ENCODE data around the gene FOXO6. TPM values are rescaled to one million over a fixed set of nuclear protein-coding genes. Genes with fewer than 3 reads are reported as not detected.

FOXO6 gene
- total RNA-seq, 1 experiment from 2014 or later, result 6.1 TPM

DNA sequence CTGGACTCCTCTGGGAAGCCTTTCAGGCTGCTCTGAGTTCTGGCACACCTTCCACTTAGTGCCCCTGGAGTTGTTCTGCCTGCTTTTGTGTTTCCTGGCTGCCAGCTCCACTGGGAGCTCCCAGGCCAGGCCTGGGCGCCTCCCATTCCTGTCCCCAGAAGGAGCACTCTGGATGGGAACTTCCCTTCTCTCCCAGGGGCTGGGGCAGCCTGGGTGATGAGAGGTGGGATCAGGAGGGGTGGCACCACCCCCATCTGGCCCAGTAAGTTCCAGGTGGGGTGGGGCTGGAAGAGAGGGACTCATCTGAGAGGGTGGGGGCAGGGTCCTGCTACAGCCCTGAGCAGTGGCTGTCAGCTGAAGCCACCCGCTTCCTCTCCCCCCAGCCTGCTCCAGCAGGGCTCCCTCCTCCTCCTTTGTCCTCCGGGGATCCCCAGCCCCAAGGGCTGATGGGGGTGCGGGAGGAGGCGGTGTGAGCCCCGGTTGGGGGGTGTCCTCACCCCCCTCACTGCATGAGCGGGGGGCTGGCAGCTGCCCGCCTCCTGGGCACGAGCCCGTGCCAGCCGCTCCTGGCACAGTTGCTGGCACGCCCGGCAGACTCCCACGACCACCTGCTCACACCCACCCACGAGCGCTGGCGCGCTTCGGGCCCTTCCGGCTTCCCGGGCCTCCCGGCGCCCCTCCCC lies 4.7 kb downstream of the FOXO6 start:
- ChIA-PET CTCF (interaction anchor here (0.6 kb wide), 1 partner anchor 84 kb away, joined by 4 read pairs; no protein-coding TSS in a partner anchor), POLR2A (ENCODE audit: low non-redundant PET) (no interaction called here)

GRCh38 chr1:41366455-41367287 lies 5.4 kb downstream of the FOXO6 start:
- peak; percentile 62 for DNase-seq (ENCODE audit: low spot score)
- intact Hi-C loops (cut with micrococcal nuclease; ENCODE audit: unreplicated experiment), result no loop called here
- BruUV-seq (replicated peaks), result no TSS peak
- Histone ChIP-seq H3K27ac (ENCODE audit: low read depth, low read length, poor library complexity, severe bottlenecking) (peak overlapping the region; percentile 82), H3K9me3 (ENCODE audit: low read depth, low read length, poor library complexity, severe bottlenecking) (no peaks in the 10 kb centered on the region), H3K27me3 (replicated peaks; ENCODE audit: insufficient read depth, low read depth, low read length, poor library complexity) (no peaks in the 10 kb centered on the region), H3K4me1 (ENCODE audit: insufficient read depth, low read length, poor library complexity, severe bottlenecking) (peaks cover 48% of the 10 kb centered on the region), H3K4me3 (ENCODE audit: low read depth, low read length, poor library complexity, severe bottlenecking) (peak overlapping the region; percentile 59), H3K36me3 (ENCODE audit: insufficient read depth, low read length, poor library complexity, severe bottlenecking) (peaks cover 4% of the 10 kb centered on the region)
- POLR2A ChIA-PET (ENCODE audit: low non-redundant PET), result interaction anchor here (0.6 kb wide), 1 partner anchor 94 kb away, joined by 3 read pairs; no protein-coding TSS in a partner anchor
- CTCF ChIA-PET, result interaction anchor here (0.6 kb wide), 1 partner anchor 85 kb away, joined by 4 read pairs; no protein-coding TSS in a partner anchor
- TF ChIP-seq, protein P1, sequence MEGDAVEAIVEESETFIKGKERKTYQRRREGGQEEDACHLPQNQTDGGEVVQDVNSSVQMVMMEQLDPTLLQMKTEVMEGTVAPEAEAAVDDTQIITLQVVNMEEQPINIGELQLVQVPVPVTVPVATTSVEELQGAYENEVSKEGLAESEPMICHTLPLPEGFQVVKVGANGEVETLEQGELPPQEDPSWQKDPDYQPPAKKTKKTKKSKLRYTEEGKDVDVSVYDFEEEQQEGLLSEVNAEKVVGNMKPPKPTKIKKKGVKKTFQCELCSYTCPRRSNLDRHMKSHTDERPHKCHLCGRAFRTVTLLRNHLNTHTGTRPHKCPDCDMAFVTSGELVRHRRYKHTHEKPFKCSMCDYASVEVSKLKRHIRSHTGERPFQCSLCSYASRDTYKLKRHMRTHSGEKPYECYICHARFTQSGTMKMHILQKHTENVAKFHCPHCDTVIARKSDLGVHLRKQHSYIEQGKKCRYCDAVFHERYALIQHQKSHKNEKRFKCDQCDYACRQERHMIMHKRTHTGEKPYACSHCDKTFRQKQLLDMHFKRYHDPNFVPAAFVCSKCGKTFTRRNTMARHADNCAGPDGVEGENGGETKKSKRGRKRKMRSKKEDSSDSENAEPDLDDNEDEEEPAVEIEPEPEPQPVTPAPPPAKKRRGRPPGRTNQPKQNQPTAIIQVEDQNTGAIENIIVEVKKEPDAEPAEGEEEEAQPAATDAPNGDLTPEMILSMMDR (conservative IDR thresholded peaks at IDR 0.05; ENCODE audit: low read depth, low read length), result no peak

More for the DNA sequence above, 4.7 kb downstream of the FOXO6 start:
- H3K9me3 ChIP-seq (ENCODE audit: low read depth, low read length, poor library complexity, severe bottlenecking), result no peaks in the 10 kb centered on the region
- no peak for TF ChIP-seq EZH2 (IDR thresholded peaks at IDR 0.05; ENCODE audit: borderline replicate concordance, low read depth, low read length, poor library complexity, severe bottlenecking)
- TF ChIP-seq, protein P1 (conservative IDR thresholded peaks at IDR 0.05; ENCODE audit: low read depth, low read length), result no peak
- H3K4me3 ChIP-seq (ENCODE audit: low read depth, low read length, poor library complexity, severe bottlenecking), result peak overlapping the region; percentile 59
- peak; percentile 63 for DNase-seq (ENCODE audit: low spot score)
- BruUV-seq (replicated peaks), result no TSS peak
- H3K27ac ChIP-seq (ENCODE audit: low read depth, low read length, poor library complexity, severe bottlenecking), result peak overlapping the region; percentile 82
- H3K4me1 ChIP-seq (ENCODE audit: insufficient read depth, low read length, poor library complexity, severe bottlenecking), result peaks cover 44% of the 10 kb centered on the region
- intact Hi-C loops (cut with micrococcal nuclease; ENCODE audit: unreplicated experiment), result no loop called here
- no peaks in the 10 kb centered on the region for H3K27me3 ChIP-seq (replicated peaks; ENCODE audit: insufficient read depth, low read depth, low read length, poor library complexity)
- H3K36me3 ChIP-seq (ENCODE audit: insufficient read depth, low read length, poor library complexity, severe bottlenecking), result peaks cover 4% of the 10 kb centered on the region

DNA sequence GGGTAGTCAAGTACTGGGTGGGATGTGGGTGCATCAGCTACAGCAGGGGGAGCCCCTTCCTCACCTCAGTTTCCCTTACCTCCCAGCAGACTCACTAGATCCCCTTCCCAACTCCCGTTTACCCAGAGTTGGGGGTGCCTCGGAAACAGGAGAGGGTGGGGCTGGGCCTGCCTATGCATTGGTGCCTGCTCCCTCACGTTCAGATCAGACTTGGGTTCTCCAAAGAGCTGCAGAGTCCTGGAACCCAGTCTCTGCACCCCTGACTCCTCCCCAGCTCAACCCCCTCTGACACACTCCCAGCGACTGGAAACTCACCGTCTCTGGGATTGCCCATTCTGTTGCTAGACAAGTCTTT lies 6.0 kb downstream of the FOXO6 start:
- no peak for TF ChIP-seq EZH2 (IDR thresholded peaks at IDR 0.05; ENCODE audit: borderline replicate concordance, low read depth, low read length, poor library complexity, severe bottlenecking)
- TF ChIP-seq, protein P1 (conservative IDR thresholded peaks at IDR 0.05; ENCODE audit: low read depth, low read length), result no peak
- BruUV-seq (replicated peaks), result no TSS peak
- Histone ChIP-seq H3K4me1 (ENCODE audit: insufficient read depth, low read length, poor library complexity, severe bottlenecking) (peaks cover 54% of the 10 kb centered on the region), H3K27ac (ENCODE audit: low read depth, low read length, poor library complexity, severe bottlenecking) (peak overlapping the region; percentile 82), H3K4me3 (ENCODE audit: low read depth, low read length, poor library complexity, severe bottlenecking) (peak overlapping the region; percentile 59), H3K27me3 (replicated peaks; ENCODE audit: insufficient read depth, low read depth, low read length, poor library complexity) (no peaks in the 10 kb centered on the region), H3K9me3 (ENCODE audit: low read depth, low read length, poor library complexity, severe bottlenecking) (no peaks in the 10 kb centered on the region), H3K36me3 (ENCODE audit: insufficient read depth, low read length, poor library complexity, severe bottlenecking) (peaks cover 4% of the 10 kb centered on the region)
- DNase-seq (ENCODE audit: low spot score), result no peak
- intact Hi-C loops (cut with micrococcal nuclease; ENCODE audit: unreplicated experiment), result no loop called here
- ChIA-PET CTCF (no interaction called here), POLR2A (ENCODE audit: low non-redundant PET) (no interaction called here)
